Measurements from ENCODE around the gene PNPLA2.

Gene PNPLA2

GRCh38 chr11:837990-838307 lies 19.2 kb downstream of the PNPLA2 start:
- no peak for DNase-seq (ENCODE audit: extremely low read depth, low read depth)
- TF ChIP-seq, protein P1, sequence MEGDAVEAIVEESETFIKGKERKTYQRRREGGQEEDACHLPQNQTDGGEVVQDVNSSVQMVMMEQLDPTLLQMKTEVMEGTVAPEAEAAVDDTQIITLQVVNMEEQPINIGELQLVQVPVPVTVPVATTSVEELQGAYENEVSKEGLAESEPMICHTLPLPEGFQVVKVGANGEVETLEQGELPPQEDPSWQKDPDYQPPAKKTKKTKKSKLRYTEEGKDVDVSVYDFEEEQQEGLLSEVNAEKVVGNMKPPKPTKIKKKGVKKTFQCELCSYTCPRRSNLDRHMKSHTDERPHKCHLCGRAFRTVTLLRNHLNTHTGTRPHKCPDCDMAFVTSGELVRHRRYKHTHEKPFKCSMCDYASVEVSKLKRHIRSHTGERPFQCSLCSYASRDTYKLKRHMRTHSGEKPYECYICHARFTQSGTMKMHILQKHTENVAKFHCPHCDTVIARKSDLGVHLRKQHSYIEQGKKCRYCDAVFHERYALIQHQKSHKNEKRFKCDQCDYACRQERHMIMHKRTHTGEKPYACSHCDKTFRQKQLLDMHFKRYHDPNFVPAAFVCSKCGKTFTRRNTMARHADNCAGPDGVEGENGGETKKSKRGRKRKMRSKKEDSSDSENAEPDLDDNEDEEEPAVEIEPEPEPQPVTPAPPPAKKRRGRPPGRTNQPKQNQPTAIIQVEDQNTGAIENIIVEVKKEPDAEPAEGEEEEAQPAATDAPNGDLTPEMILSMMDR (IDR thresholded peaks at IDR 0.05; ENCODE audit: low read depth, low read length): no peak

DNA sequence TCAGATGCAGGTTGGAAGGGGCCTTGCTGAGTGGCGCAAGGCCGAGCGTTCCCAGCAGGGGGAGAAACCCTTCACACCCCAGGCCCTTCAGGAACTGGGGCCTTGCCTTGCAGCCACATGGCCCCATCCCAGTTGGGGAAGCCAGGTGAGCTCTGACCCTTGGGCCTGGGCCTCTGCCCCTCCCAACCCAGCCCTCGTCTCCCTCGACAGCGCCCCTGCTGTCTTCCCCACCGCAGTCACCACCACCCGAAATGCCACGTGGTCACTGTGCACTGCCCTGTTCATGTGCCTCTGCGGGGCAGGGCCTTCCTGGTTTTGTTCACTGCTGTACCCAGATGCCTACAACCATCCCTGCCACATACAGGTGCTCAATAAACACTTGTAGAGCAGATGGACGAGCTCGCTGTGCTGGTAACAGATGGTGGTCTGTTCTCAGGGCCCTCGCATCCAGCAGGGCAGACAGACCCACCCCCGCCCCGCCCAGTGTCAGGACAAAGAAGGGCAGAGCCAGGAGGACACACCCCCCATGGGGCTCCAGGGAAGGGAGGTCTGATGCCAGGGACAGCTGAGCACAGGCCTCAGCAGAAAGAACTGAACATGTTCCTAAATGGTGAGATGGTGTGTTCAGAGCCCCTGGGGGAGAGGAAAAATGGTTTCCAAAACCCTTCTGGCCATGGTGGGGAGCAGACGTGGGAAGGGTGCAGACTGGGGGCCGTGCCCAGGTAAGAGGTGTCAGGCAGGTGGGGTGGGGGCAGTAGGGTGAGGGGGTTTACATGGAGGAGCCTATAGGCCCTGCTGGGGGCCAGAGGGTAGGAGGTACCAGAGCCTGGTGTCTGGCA lies 19.9 kb downstream of the PNPLA2 start:
- no peak for DNase-seq (ENCODE audit: extremely low read depth, low read depth)
- TF ChIP-seq, protein P1 (IDR thresholded peaks at IDR 0.05; ENCODE audit: low read depth, low read length): peak; percentile 21

- no peak for DNase-seq (ENCODE audit: extremely low read depth, low read depth)
Observed at GRCh38 chr11:839280-839623, 20.5 kb downstream of the PNPLA2 start.

DNA sequence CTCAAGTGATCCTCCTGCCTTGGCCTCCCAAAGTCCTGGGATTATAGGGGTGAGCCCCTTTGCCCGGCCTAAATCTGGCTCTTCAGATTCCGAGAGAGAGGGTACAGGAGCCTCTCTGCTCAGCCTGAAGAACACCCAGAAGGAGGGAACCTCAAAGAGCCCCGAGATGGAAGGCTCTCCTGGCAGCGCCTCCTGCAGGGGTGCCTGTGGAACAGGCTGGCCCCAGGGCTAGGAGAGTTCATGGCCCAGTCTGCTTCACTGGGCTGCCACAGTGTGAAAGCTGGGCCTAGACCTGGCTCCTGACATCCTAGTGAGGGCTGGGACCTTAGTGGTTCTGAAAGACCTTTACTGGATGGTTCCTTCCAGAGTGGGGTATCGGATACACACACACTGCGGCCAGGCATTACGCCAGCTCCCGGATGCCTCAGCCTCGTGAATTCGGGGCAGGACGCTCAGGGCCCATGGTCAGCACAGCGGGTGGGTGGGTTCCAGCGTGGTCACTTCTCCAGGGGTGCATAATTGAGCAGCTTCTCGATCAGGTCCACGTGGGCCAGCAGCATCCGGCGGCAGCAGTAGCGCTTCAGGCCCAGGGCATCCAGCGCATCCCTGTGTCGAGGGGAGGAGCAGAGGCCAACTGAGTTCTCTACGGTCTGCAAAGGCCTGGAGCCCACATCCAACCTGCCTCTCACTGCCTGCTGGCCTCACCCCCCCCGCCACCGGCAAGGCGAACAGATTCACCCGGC lies 21.3 kb downstream of the PNPLA2 start:
- TF ChIP-seq, protein P1 (IDR thresholded peaks at IDR 0.05; ENCODE audit: low read depth, low read length): peak; percentile 21
- no peak for DNase-seq (ENCODE audit: extremely low read depth, low read depth)

More at GRCh38 chr11:839280-839623, 20.5 kb downstream of the PNPLA2 start:
- TF ChIP-seq, protein P1 (IDR thresholded peaks at IDR 0.05; ENCODE audit: low read depth, low read length): no peak

GRCh38 chr11:841981-842369 lies 23.3 kb downstream of the PNPLA2 start:
- TF ChIP-seq, protein P1 (IDR thresholded peaks at IDR 0.05; ENCODE audit: low read depth, low read length): no peak
- no peak for DNase-seq (ENCODE audit: extremely low read depth, low read depth)

DNA sequence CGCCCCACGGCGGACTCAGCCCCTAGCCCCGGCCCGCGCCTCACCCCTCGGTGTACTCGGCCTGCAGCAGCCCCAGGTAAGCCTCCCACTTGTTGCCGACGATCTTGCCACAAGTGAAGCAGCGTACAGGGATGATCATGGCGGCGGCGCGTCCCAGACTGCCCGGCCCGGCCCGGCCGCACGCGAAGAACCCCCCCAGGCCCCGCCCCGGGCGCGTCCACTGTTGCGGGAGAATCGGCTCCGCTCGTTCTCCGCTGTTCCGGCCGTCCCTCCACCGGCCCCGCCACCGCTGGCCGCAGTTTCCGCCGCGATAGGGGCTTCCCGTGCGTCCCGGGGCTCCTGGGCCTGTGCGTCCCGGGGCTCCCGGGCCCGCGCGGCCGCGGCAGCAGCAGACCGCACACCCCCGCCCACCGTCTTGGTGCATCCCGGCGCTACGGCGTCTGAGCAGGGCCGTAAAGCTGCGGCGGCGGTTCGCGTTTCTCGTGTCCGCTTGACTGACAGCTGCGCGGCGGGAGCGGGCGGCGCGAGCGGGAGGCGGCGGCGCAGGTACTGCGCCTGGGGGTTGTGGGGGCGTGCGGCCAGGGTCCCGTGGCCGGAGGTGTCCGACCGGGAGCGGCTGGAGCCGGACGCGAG lies 23.8 kb downstream of the PNPLA2 start, which contains the start of the genes POLR2L and TSPAN4:
Gene POLR2L, minus strand, starts transcription at position 160 of the 633 bp plus-strand sequence. Its CDS starts 21 bp downstream, at position 139.
Gene TSPAN4, plus strand, starts transcription at position 483 of the 633 bp plus-strand sequence. CDS start 7,453 bp downstream, outside the sequence.
- peak; percentile 74 for DNase-seq (ENCODE audit: extremely low read depth, low read depth)
- TF ChIP-seq, protein P1 (IDR thresholded peaks at IDR 0.05; ENCODE audit: low read depth, low read length): no peak
